COLO668 (cell line): ENCODE measurements around the gene GAR1.
"Not testable (repeated sequence)": the region's sequence is repeated elsewhere in the genome, so short reads cannot be mapped to it uniquely, and the experiment has no call there.

Experiments
- DNase-seq: peaks from one replicate; lab custom pipeline; 2025; ENCODE audit not compliant: unreplicated experiment; lab: John Stamatoyannopoulos, UW

The GAR1 gene

DNA sequence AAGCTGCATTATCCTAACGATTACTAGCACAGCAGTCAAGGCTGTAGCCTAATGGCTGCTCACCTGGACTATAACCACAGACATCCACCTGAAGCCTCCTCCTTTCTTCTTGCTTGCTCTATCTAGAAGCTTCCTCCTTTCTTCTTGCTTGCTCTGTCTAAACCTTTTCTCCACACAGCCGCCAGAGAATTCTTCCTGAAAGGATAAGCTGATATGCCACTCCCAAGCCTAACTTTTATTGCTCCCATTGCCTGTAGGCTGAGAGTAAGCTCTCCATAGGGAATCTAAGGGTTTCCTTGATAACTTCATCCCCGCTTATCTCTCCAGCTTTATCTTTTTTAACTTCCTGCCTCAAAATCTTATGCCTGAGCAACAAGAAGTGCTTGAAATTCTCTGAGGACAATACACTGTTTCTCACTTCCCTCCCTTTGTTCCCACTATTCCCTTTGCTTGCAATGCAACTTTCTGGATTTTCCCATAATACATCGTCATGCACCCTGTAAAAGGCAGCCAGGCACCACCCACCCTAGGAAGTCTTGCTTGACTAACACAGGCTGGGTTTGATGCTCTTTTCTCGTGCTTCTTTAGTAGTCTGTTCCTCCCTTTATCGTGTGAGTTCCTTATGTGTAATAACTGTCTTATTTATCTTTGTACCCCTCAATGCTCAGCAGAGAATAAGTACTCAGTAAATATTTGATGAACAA, 31.0 kb downstream of the GAR1 start:
- no peak for DNase-seq

DNA sequence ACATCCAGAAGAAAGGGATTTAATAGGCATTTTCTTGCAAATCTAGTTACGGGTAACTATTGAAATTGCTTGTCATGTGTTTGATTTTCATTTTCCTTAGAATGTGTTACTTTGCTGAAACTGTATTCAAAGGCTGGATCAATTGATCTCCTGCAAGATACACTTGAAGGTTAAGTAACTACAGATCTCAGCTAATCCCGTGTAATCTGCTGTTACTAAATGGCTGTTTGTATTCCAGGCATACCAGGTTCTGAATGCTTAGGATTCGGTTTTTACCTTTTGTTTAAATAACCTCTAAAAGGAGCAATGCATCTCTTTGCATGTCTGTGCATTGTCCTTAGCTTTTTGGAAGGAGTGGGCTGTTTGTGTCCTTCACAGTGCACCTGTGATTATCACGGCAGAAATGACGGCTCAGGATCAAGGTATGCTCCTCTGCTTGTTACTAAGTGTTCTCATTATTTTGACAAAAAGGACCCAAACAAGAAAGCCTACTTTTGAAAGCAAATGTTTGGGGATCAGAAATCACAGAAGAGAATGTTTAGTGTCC, 32.4 kb downstream of the GAR1 start, which contains the start of gene LRIT3:
Gene LRIT3 (plus strand): TSS at position 212 of the 547 bp plus-strand sequence. CDS start 95 bp downstream, at position 307.
- DNase-seq = no peak

DNA sequence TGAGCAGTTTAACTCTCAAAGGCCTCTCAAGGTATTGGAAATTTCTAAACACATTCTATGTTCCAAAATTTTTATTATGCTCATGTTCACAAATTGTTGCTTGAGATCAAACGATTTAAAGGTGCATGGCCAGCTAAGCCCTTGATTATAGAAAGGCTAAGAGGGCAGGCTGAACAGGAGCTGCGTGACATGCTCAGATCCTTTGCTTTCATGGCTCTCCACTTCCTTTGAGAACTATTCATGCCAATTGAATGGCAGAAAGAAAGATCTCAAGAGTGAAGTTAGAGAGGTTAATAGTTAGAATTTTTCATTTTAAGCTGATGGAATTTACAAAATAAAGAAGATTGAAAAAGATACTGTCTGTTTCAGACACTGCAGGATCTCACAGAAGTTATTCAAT, 32.9 kb downstream of the GAR1 start:
- no peak for DNase-seq

GRCh38 chr4:109850601-109851000, 35.0 kb downstream of the GAR1 start:
- DNase-seq = no peak

- not testable (repeated sequence) for DNase-seq
Observed at GRCh38 chr4:109859426-109860300, 44.1 kb downstream of the GAR1 start.

- DNase-seq = no peak
Observed at GRCh38 chr4:109861271-109861670, 45.7 kb downstream of the GAR1 start.

- DNase-seq = no peak
Observed at GRCh38 chr4:109861916-109862511, 46.5 kb downstream of the GAR1 start.

GRCh38 chr4:109864134-109864533, 48.6 kb downstream of the GAR1 start:
- no peak for DNase-seq

DNA sequence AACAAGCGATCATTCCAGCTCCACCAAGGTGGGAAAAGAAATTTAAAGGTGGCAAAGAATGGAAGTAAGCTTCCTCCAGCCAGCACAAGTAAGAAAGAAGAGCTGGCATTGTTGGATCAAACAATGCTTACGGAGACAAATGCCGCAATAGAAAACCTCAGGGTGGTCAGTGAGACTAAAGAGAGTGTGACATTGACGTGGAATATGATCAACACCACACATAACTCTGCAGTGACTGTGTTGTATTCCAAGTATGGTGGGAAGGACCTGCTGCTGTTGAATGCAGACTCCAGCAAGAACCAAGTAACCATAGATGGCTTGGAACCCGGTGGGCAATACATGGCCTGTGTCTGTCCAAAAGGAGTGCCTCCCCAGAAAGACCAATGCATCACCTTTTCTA, 54.5 kb downstream of the GAR1 start:
- DNase-seq = no peak

DNA sequence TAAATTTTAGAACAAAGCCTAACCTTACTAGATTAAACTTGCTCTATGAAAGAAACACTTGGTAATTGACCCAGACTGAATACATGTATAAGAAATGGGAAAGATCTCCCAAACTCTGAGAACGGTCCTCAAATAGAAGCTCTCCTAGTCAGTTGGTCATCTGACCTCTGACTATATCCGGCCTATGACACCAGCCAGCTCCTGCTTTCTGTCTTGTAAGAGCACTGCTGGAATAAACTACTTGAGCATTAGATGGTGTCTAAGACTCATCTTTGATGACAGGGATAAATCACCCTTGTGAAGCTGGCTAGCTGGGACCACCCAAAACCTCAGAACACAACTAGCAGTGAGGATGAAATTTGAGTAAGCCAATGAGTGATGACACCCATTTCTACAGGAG, 56.5 kb downstream of the GAR1 start:
- DNase-seq = no peak

GRCh38 chr4:109872950-109873656, 57.5 kb downstream of the GAR1 start:
- DNase-seq = no peak

- DNase-seq = no peak
Observed at GRCh38 chr4:109873791-109874514, 58.4 kb downstream of the GAR1 start.
